CD4-positive, alpha-beta T cell treated with Interleukin-15 for 1 hour (primary cell): ENCODE measurements around the gene SGCA.

Experiments
- DNase-seq: peaks from one replicate; pipeline ENCODE4 v3.0.0-alpha.2; 2020

The SGCA gene

GRCh38 chr17:50149417-50150353, 16.1 kb upstream of the SGCA start:
- peak; percentile 48 for DNase-seq

GRCh38 chr17:50150354-50151040, 15.3 kb upstream of the SGCA start, which contains the start of gene PPP1R9B:
Gene PPP1R9B, minus strand, starts transcription at chr17:50150677. Its CDS starts 164 bp downstream, at chr17:50150513.
- DNase-seq: no peak

- peak; percentile 88 for DNase-seq
Observed at GRCh38 chr17:50151041-50151936, 14.5 kb upstream of the SGCA start.

GRCh38 chr17:50151937-50152547, 13.8 kb upstream of the SGCA start:
- peak; percentile 59 for DNase-seq

GRCh38 chr17:50152736-50153135, 13.1 kb upstream of the SGCA start:
- no peak for DNase-seq

- DNase-seq: no peak
Observed at GRCh38 chr17:50153650-50154575, 11.9 kb upstream of the SGCA start.

- DNase-seq: no peak
Observed at GRCh38 chr17:50154604-50155003, 11.2 kb upstream of the SGCA start.

GRCh38 chr17:50155115-50155819, 10.5 kb upstream of the SGCA start:
- no peak for DNase-seq

GRCh38 chr17:50157891-50158290, 7.9 kb upstream of the SGCA start:
- no peak for DNase-seq

GRCh38 chr17:50161023-50161910, 4.5 kb upstream of the SGCA start:
- DNase-seq: peak; percentile 94

- DNase-seq: no peak
Observed at GRCh38 chr17:50161911-50162288, 3.9 kb upstream of the SGCA start.

- DNase-seq: no peak
Observed at GRCh38 chr17:50162466-50163254, 3.1 kb upstream of the SGCA start.

- DNase-seq: peak; percentile 45
Observed at GRCh38 chr17:50163843-50164696, 1.7 kb upstream of the SGCA start.

- DNase-seq: no peak
Observed at GRCh38 chr17:50164697-50164988, 1.2 kb upstream of the SGCA start.

GRCh38 chr17:50165066-50165465, 739 bp upstream of the SGCA start:
- DNase-seq: no peak

- DNase-seq: no peak
Observed at GRCh38 chr17:50165466-50165865, 339 bp upstream of the SGCA start.

GRCh38 chr17:50166518-50167181, 845 bp downstream of the SGCA start:
- DNase-seq: no peak
